Endothelial cell of umbilical vein (primary cell): ENCODE results near the gene CCDC170.

ENCODE experiments used
- CTCF ChIP-seq, 2 donors: IDR thresholded peaks; 1 replicate in 1 of 2; 2 replicates in 1 of 2; pipeline ENCODE4 v1.5.1; 2011; ENCODE audit warnings: low read length in 2 of 2, mild to moderate bottlenecking in 2 of 2, moderate library complexity in 2 of 2, control low read depth in 1 of 2, inconsistent platforms in 1 of 2, low read depth in 1 of 2; ENCODE audit not compliant: insufficient read depth in 1 of 2; ENCODE audit errors: extremely low read depth in 1 of 2
- POLR2A ChIP-seq: IDR thresholded peaks from 2 replicates; pipeline ENCODE4 v1.6.1; 2012; ENCODE audit warnings: low read depth, mild to moderate bottlenecking, control low read depth, low read length

- no peak for TF ChIP-seq CTCF (IDR thresholded peaks at IDR 0.05; ENCODE audit: extremely low read depth in 1 of 2, insufficient read depth in 1 of 2, low read depth in 1 of 2, low read length in 2 of 2)
- no peak for TF ChIP-seq POLR2A
These were observed 32.1 kb upstream of the CCDC170 start for GRCh38 chr6:151461673-151462072.
